GM19468 (cell line): ENCODE results near the gene IL22RA1.

Source experiments
- ATAC-seq: cut with Tn5 transposase; IDR thresholded peaks from one replicate; pipeline ENCODE4 v1.9.1; 2021; ENCODE audit warnings: mild to moderate bottlenecking, moderate library complexity, moderate number of reproducible peaks; ENCODE audit not compliant: unreplicated experiment; ENCODE audit errors: extremely low read depth

Gene IL22RA1

GRCh38 chr1:24084050-24084449 lies 58.9 kb downstream of the IL22RA1 start:
- no peak for ATAC-seq

GRCh38 chr1:24082372-24082771 lies 60.6 kb downstream of the IL22RA1 start:
- no peak for ATAC-seq

- no peak for ATAC-seq
Measured at GRCh38 chr1:24081190-24081589, 61.8 kb downstream of the IL22RA1 start.

- no peak for ATAC-seq
Measured at GRCh38 chr1:24080131-24080530, 62.8 kb downstream of the IL22RA1 start.

GRCh38 chr1:24077278-24077978 lies 65.5 kb downstream of the IL22RA1 start:
- ATAC-seq = no peak

GRCh38 chr1:24075946-24076345 lies 67.0 kb downstream of the IL22RA1 start:
- no peak for ATAC-seq

- ATAC-seq = no peak
Measured at GRCh38 chr1:24075590-24075854, 67.4 kb downstream of the IL22RA1 start.

- no peak for ATAC-seq
Measured at GRCh38 chr1:24074817-24075589, 67.9 kb downstream of the IL22RA1 start.

- no peak for ATAC-seq
Measured at GRCh38 chr1:24074196-24074595, 68.7 kb downstream of the IL22RA1 start.

- no peak for ATAC-seq
Measured at GRCh38 chr1:24071941-24072340, 71.0 kb downstream of the IL22RA1 start.

- ATAC-seq = no peak
Measured at GRCh38 chr1:24070821-24071393, 72.0 kb downstream of the IL22RA1 start.

GRCh38 chr1:24069817-24070216 lies 73.1 kb downstream of the IL22RA1 start:
- ATAC-seq = no peak
